SU-DHL-6 (cell line): ENCODE results near the gene TPM3.

Source experiments
- H2AFZ ChIP-seq: fragments of 200-600 bp; sonication (generic); 2 replicates; pipeline ENCODE4 v1.6.1; 2014; ENCODE audit warnings: low read depth, mild to moderate bottlenecking, moderate library complexity, mixed read lengths, antibody characterized with exemption, low read length; ENCODE audit not compliant: severe bottlenecking
- H3F3A ChIP-seq: fragments of 200-600 bp; shearing (Covaris generic); 2 replicates; pipeline ENCODE4 v1.6.0; 2016; ENCODE audit warnings: antibody characterized with exemption, mild to moderate bottlenecking; ENCODE audit not compliant: insufficient read depth
- H3K27ac ChIP-seq: fragments of 200-600 bp; sonication (generic); 2 replicates; pipeline ENCODE4 v1.5.1; 2016; ENCODE audit warnings: low read depth, mild to moderate bottlenecking, low read length, moderate library complexity, mixed read lengths
- H3K27me3 ChIP-seq: fragments of 200-600 bp; sonication (generic), shearing (Covaris generic); 2 replicates; pipeline ENCODE4 v1.6.0; 2014; ENCODE audit warnings: mild to moderate bottlenecking, low read length
- H3K36me3 ChIP-seq: fragments of 200-600 bp; sonication (generic); 2 replicates; pipeline ENCODE4 v1.6.1; 2014; ENCODE audit warnings: mild to moderate bottlenecking, low read length, mixed read lengths
- H3K4me2 ChIP-seq: fragments of 300-600, 200-600 bp; shearing (Covaris generic), sonication (generic); 2 replicates; pipeline ENCODE4 v1.6.0; 2014; ENCODE audit warnings: low read length, low read depth, mild to moderate bottlenecking; ENCODE audit not compliant: poor library complexity, severe bottlenecking
- H3K4me3 ChIP-seq: fragments of 200-600 bp; sonication (generic); 2 replicates; pipeline ENCODE4 v1.5.1; 2014; ENCODE audit warnings: antibody characterized with exemption, low read length, mild to moderate bottlenecking, mixed read lengths; ENCODE audit not compliant: insufficient read depth, poor library complexity, severe bottlenecking
- H3K79me2 ChIP-seq: fragments of 200-600 bp; sonication (generic); 2 replicates; pipeline ENCODE4 v1.6.1; 2014; ENCODE audit warnings: mild to moderate bottlenecking, low read length, moderate library complexity; ENCODE audit not compliant: insufficient read depth
- H3K9ac ChIP-seq: fragments of 200-600 bp; sonication (generic); 2 replicates; pipeline ENCODE4 v1.7.0; 2014; ENCODE audit warnings: mild to moderate bottlenecking, low read length
- H3K9me2 ChIP-seq: fragments of 200-600 bp; sonication (generic); replicated peaks from 2 replicates; pipeline ENCODE4 v1.6.1; 2014; ENCODE audit warnings: low read length; ENCODE audit not compliant: insufficient read depth
- H3K9me3 ChIP-seq: fragments of 200-600 bp; sonication (generic); 2 replicates; pipeline ENCODE4 v1.6.1; 2014; ENCODE audit warnings: low read length, mixed read lengths; ENCODE audit not compliant: insufficient read depth
- H4K20me1 ChIP-seq: fragments of 200-600 bp; sonication (generic); 2 replicates; pipeline ENCODE4 v1.6.1; 2014; ENCODE audit warnings: low read depth, mild to moderate bottlenecking, antibody characterized with exemption, low read length, moderate library complexity, mixed read lengths
- EZH2phosphoT487 ChIP-seq: fragments of 200-600 bp; sonication (generic), shearing (Covaris generic); conservative IDR thresholded peaks from 2 replicates; pipeline ENCODE4 v1.6.1; 2018; ENCODE audit warnings: mild to moderate bottlenecking, antibody characterized with exemption, low read length, moderate library complexity, mixed read lengths
- TF ChIP-seq, protein P1 (sequence below): fragments of 200-600 bp; sonication (generic); IDR thresholded peaks from one replicate; pipeline ENCODE4 v1.5.1; 2017; ENCODE audit warnings: antibody characterized with exemption, mild to moderate bottlenecking, low read length, moderate library complexity; ENCODE audit not compliant: insufficient read depth, poor library complexity, severe bottlenecking

The TPM3 gene

GRCh38 chr1:154190550-154190949, 1.4 kb downstream of the TPM3 start:
- H3K4me2 ChIP-seq: no peak overlapping the region
- no peaks in the 10 kb centered on the region for H3K36me3 ChIP-seq
- TF ChIP-seq EZH2phosphoT487: no peak
- TF ChIP-seq, protein P1, sequence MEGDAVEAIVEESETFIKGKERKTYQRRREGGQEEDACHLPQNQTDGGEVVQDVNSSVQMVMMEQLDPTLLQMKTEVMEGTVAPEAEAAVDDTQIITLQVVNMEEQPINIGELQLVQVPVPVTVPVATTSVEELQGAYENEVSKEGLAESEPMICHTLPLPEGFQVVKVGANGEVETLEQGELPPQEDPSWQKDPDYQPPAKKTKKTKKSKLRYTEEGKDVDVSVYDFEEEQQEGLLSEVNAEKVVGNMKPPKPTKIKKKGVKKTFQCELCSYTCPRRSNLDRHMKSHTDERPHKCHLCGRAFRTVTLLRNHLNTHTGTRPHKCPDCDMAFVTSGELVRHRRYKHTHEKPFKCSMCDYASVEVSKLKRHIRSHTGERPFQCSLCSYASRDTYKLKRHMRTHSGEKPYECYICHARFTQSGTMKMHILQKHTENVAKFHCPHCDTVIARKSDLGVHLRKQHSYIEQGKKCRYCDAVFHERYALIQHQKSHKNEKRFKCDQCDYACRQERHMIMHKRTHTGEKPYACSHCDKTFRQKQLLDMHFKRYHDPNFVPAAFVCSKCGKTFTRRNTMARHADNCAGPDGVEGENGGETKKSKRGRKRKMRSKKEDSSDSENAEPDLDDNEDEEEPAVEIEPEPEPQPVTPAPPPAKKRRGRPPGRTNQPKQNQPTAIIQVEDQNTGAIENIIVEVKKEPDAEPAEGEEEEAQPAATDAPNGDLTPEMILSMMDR: no peak
- no peak overlapping the region for H3K27ac ChIP-seq
- no peak overlapping the region for H3K9ac ChIP-seq
- no peak overlapping the region for H3K4me3 ChIP-seq
- no peaks in the 10 kb centered on the region for H3K9me3 ChIP-seq
- no peaks in the 10 kb centered on the region for H3K79me2 ChIP-seq
- H3K27me3 ChIP-seq: no peaks in the 10 kb centered on the region
- H3K9me2 ChIP-seq: no peaks in the 10 kb centered on the region
- H2AFZ ChIP-seq: no peak overlapping the region
- H3F3A ChIP-seq: no peaks in the 10 kb centered on the region
- no peaks in the 10 kb centered on the region for H4K20me1 ChIP-seq

DNA sequence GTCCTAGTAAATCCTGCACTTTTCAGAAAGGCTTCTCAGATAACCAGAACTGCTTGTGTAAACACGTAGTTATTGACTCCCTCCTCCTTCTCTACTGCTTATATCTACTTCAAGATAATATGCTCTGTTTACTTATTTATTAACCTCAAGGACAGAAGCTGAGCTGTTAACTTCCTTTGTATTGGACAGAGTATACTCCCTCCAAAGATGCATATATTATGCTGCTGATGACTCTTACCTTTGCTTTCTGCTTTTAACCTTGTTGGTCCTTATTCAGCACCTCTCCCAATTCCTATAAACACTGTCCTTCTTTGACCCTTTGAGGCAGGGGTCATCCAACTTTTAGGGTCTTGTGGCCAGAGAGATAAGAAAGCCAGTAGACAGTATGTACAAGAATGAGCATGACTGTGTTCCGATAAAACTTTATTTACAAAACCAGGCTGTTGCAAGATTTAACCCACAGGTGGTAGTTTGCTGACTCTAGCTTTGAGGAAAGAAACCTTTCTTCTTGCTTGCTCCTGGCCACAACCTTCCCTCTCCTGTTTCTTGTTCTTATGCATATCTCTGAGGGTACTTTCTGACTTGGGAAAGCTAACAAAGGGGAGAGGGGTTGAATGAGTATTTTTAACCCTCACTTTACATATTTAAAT, 4.9 kb downstream of the TPM3 start:
- Histone ChIP-seq H3K4me2 (no peak overlapping the region), H3K9me2 (no peaks in the 10 kb centered on the region), H3K36me3 (no peaks in the 10 kb centered on the region), H3K9ac (no peak overlapping the region), H3K27ac (no peak overlapping the region), H2AFZ (no peak overlapping the region), H3K79me2 (peaks cover 10% of the 10 kb centered on the region), H3K4me3 (no peak overlapping the region), H3K9me3 (no peaks in the 10 kb centered on the region), H3F3A (no peaks in the 10 kb centered on the region), H4K20me1 (no peaks in the 10 kb centered on the region), H3K27me3 (no peaks in the 10 kb centered on the region)
- no peak for TF ChIP-seq EZH2phosphoT487
- TF ChIP-seq, protein P1: no peak

- H2AFZ ChIP-seq: no peak overlapping the region
- H3K9me2 ChIP-seq: no peaks in the 10 kb centered on the region
- TF ChIP-seq EZH2phosphoT487: no peak
- TF ChIP-seq, protein P1: peak; percentile 54
- H3K27me3 ChIP-seq: no peaks in the 10 kb centered on the region
- no peak overlapping the region for H3K27ac ChIP-seq
- H3F3A ChIP-seq: no peaks in the 10 kb centered on the region
- no peak overlapping the region for H3K4me2 ChIP-seq
- no peaks in the 10 kb centered on the region for H3K9me3 ChIP-seq
- H4K20me1 ChIP-seq: peaks cover under 1% of the 10 kb centered on the region
- no peak overlapping the region for H3K4me3 ChIP-seq
- H3K36me3 ChIP-seq: no peaks in the 10 kb centered on the region
- no peak overlapping the region for H3K9ac ChIP-seq
- H3K79me2 ChIP-seq: peaks cover 18% of the 10 kb centered on the region
Measured at GRCh38 chr1:154186177-154186576, 5.7 kb downstream of the TPM3 start.
